Neural cell (in vitro differentiated cells): ENCODE measurements around the gene MVD. TPM values are rescaled to one million over a fixed set of nuclear protein-coding genes. Genes with fewer than 3 reads are reported as not detected.
"Not testable (repeated sequence)": the region's sequence is repeated elsewhere in the genome, so short reads cannot be mapped to it uniquely, and the experiment has no call there.

Experiments
- H2AFZ ChIP-seq: fragments of 200-600, 300-800 bp; sonication (generic), shearing (Covaris generic); 2 replicates; pipeline ENCODE4 v1.6.0; 2014; ENCODE audit warnings: low read depth, mild to moderate bottlenecking, antibody characterized with exemption, low read length, moderate library complexity
- H3F3A ChIP-seq: fragments of 200-600 bp; shearing (Covaris generic); 2 replicates; pipeline ENCODE4 v1.6.1; 2016; ENCODE audit warnings: mild to moderate bottlenecking, moderate library complexity, mixed read lengths, antibody characterized with exemption, low read length; ENCODE audit not compliant: insufficient read depth, poor library complexity, severe bottlenecking
- H3K27ac ChIP-seq: fragments of 200-600, 300-800 bp; sonication (generic), shearing (Covaris generic); 2 replicates; pipeline ENCODE4 v1.5.1; 2014; ENCODE audit warnings: mild to moderate bottlenecking, low read length, moderate library complexity
- H3K27me3 ChIP-seq: fragments of 300-800, 200-600 bp; sonication (generic), shearing (Covaris generic); 2 replicates; pipeline ENCODE4 v1.6.0; 2014; ENCODE audit warnings: mild to moderate bottlenecking, low read depth, low read length, moderate library complexity; ENCODE audit not compliant: insufficient read depth
- H3K36me3 ChIP-seq: fragments of 300-800, 200-600 bp; sonication (generic), shearing (Covaris generic); 2 replicates; pipeline ENCODE4 v1.5.1; 2014; ENCODE audit warnings: mild to moderate bottlenecking, antibody characterized with exemption, low read length, moderate library complexity; ENCODE audit not compliant: insufficient read depth
- H3K4me2 ChIP-seq: fragments of 300-800, 200-600 bp; sonication (generic), shearing (Covaris generic); 2 replicates; pipeline ENCODE4 v1.6.0; 2014; ENCODE audit warnings: mild to moderate bottlenecking, low read length
- H3K4me3 ChIP-seq: fragments of 300-800, 200-600 bp; sonication (generic), shearing (Covaris generic); 2 replicates; pipeline ENCODE4 v1.5.1; 2014; ENCODE audit warnings: mild to moderate bottlenecking, low read length, moderate library complexity
- H3K79me2 ChIP-seq: fragments of 200-600 bp; shearing (Covaris generic); replicated peaks from 2 replicates; pipeline ENCODE4 v1.6.0; 2014; ENCODE audit warnings: mild to moderate bottlenecking, low read length, moderate library complexity; ENCODE audit not compliant: insufficient read depth
- H3K9ac ChIP-seq: fragments of 300-800, 200-600 bp; sonication (generic), shearing (Covaris generic); 2 replicates; pipeline ENCODE4 v1.6.1; 2016; ENCODE audit warnings: mild to moderate bottlenecking, low read length, mixed read lengths
- H3K9me2 ChIP-seq: fragments of 200-600 bp; shearing (Covaris generic); 2 replicates; pipeline ENCODE4 v1.6.1; 2016; ENCODE audit warnings: mild to moderate bottlenecking, low read length, mixed read lengths; ENCODE audit not compliant: insufficient read depth
- H3K9me3 ChIP-seq: fragments of 200-600, 300-800 bp; sonication (generic), shearing (Covaris generic); 2 replicates; pipeline ENCODE4 v1.6.1; 2016; ENCODE audit warnings: mild to moderate bottlenecking, mixed run types, low read length, moderate library complexity, mixed read lengths
- H4K20me1 ChIP-seq: fragments of 200-600 bp; shearing (Covaris generic); 2 replicates; pipeline ENCODE4 v1.6.1; 2016; ENCODE audit warnings: mild to moderate bottlenecking, mixed run types; ENCODE audit not compliant: insufficient read depth
- CTCF ChIP-seq: fragments of 450-650 bp; IDR thresholded peaks from 2 replicates; pipeline ENCODE4 v1.5.1; 2014; ENCODE audit warnings: antibody characterized with exemption, mild to moderate bottlenecking, moderate library complexity; ENCODE audit not compliant: poor library complexity, severe bottlenecking
- EP300 ChIP-seq: fragments of 450-650 bp; conservative IDR thresholded peaks from 2 replicates; pipeline ENCODE4 v1.6.1; 2014; ENCODE audit warnings: antibody characterized with exemption, mild to moderate bottlenecking, moderate library complexity; ENCODE audit not compliant: poor library complexity, severe bottlenecking
- EZH2 ChIP-seq: fragments of 200-600, 300-800 bp; shearing (Covaris generic), sonication (generic); IDR thresholded peaks from 2 replicates; pipeline ENCODE4 v1.6.1; 2014; ENCODE audit warnings: antibody characterized with exemption, low read length, borderline replicate concordance, mild to moderate bottlenecking; ENCODE audit not compliant: insufficient read depth, poor library complexity, severe bottlenecking
- MXI1 ChIP-seq: fragments of 450-650 bp; conservative IDR thresholded peaks from 2 replicates; pipeline ENCODE4 v1.6.1; 2014; ENCODE audit warnings: antibody characterized with exemption, mild to moderate bottlenecking; ENCODE audit not compliant: poor library complexity, severe bottlenecking
- POLR2AphosphoS5 ChIP-seq: IDR thresholded peaks from 2 replicates; pipeline ENCODE4 v1.6.1; 2012
- RAD21 ChIP-seq: fragments of 450-650 bp; conservative IDR thresholded peaks from 2 replicates; pipeline ENCODE4 v1.6.1; 2014; ENCODE audit warnings: antibody characterized with exemption, mild to moderate bottlenecking, moderate library complexity
- REST ChIP-seq: IDR thresholded peaks from 2 replicates; pipeline ENCODE4 v1.6.1; 2012; ENCODE audit warnings: borderline replicate concordance
- SMC3 ChIP-seq: fragments of 450-650 bp; conservative IDR thresholded peaks from 2 replicates; pipeline ENCODE4 v1.6.1; 2014; ENCODE audit warnings: antibody characterized with exemption, mild to moderate bottlenecking, moderate library complexity; ENCODE audit not compliant: poor library complexity
- TAF1 ChIP-seq: IDR thresholded peaks from 2 replicates; pipeline ENCODE4 v1.6.1; 2012; ENCODE audit warnings: low read depth
- polyA plus RNA-seq: library from polyadenylated mRNA; depleted of rRNA; stranded (reverse); fragments of >200 nt; gene quantifications from 2 replicates; pipeline ENCODE4 v1.2.3, GENCODE V29; 2014

Gene MVD
- polyA plus RNA-seq, 1 donor from 2014 or later: 232 TPM

GRCh38 chr16:88669980-88670379 lies 7.1 kb upstream of the MVD start:
- no peak overlapping the region for H3K4me2 ChIP-seq
- no peaks in the 10 kb centered on the region for H3K79me2 ChIP-seq
- H3K9me2 ChIP-seq: no peaks in the 10 kb centered on the region
- H4K20me1 ChIP-seq: no peaks in the 10 kb centered on the region
- H3K4me3 ChIP-seq: no peak overlapping the region
- H3K27ac ChIP-seq: no peak overlapping the region
- H3K9me3 ChIP-seq: no peaks in the 10 kb centered on the region
- no peak overlapping the region for H2AFZ ChIP-seq
- H3K27me3 ChIP-seq: no peaks in the 10 kb centered on the region
- no peak for TF ChIP-seq EP300
- no peak for TF ChIP-seq CTCF
- TF ChIP-seq RAD21: no peak
- TF ChIP-seq SMC3: no peak
- no peak for TF ChIP-seq TAF1
- TF ChIP-seq EZH2: no peak
- no peak for TF ChIP-seq MXI1
- no peak for TF ChIP-seq POLR2AphosphoS5
- H3F3A ChIP-seq: no peaks in the 10 kb centered on the region
- no peaks in the 10 kb centered on the region for H3K36me3 ChIP-seq
- H3K9ac ChIP-seq: no peak overlapping the region

- H3K27ac ChIP-seq, H3K4me2 ChIP-seq, H3K9me2 ChIP-seq, H3K4me3 ChIP-seq, H2AFZ ChIP-seq, H4K20me1 ChIP-seq, H3K9me3 ChIP-seq, H3K27me3 ChIP-seq, H3K36me3 ChIP-seq, H3F3A ChIP-seq, H3K79me2 ChIP-seq, H3K9ac ChIP-seq: not testable (repeated sequence)
Measured at GRCh38 chr16:88669493-88669892, 6.6 kb upstream of the MVD start.

- no peak overlapping the region for H3K27ac ChIP-seq
- TF ChIP-seq REST (no peak), TAF1 (no peak), EZH2 (no peak), MXI1 (no peak), POLR2AphosphoS5 (no peak), SMC3 (no peak), EP300 (no peak), RAD21 (no peak), CTCF (no peak)
- no peak overlapping the region for H2AFZ ChIP-seq
- H3K36me3 ChIP-seq: no peaks in the 10 kb centered on the region
- H3K4me2 ChIP-seq: no peak overlapping the region
- H3K9me2 ChIP-seq: no peaks in the 10 kb centered on the region
- no peak overlapping the region for H3K4me3 ChIP-seq
- peaks cover 6% of the 10 kb centered on the region for H3K79me2 ChIP-seq
- no peak overlapping the region for H3K9ac ChIP-seq
- no peaks in the 10 kb centered on the region for H3F3A ChIP-seq
- no peaks in the 10 kb centered on the region for H3K9me3 ChIP-seq
- H3K27me3 ChIP-seq: no peaks in the 10 kb centered on the region
- no peaks in the 10 kb centered on the region for H4K20me1 ChIP-seq
Measured at GRCh38 chr16:88667461-88667860, 4.6 kb upstream of the MVD start.
